8988T (cell line): ENCODE measurements around the gene KIF21B.

ENCODE experiments used
- DNase-seq: peaks from one replicate; pipeline ENCODE4 v3.0.0; 2011

The KIF21B gene, protein sequence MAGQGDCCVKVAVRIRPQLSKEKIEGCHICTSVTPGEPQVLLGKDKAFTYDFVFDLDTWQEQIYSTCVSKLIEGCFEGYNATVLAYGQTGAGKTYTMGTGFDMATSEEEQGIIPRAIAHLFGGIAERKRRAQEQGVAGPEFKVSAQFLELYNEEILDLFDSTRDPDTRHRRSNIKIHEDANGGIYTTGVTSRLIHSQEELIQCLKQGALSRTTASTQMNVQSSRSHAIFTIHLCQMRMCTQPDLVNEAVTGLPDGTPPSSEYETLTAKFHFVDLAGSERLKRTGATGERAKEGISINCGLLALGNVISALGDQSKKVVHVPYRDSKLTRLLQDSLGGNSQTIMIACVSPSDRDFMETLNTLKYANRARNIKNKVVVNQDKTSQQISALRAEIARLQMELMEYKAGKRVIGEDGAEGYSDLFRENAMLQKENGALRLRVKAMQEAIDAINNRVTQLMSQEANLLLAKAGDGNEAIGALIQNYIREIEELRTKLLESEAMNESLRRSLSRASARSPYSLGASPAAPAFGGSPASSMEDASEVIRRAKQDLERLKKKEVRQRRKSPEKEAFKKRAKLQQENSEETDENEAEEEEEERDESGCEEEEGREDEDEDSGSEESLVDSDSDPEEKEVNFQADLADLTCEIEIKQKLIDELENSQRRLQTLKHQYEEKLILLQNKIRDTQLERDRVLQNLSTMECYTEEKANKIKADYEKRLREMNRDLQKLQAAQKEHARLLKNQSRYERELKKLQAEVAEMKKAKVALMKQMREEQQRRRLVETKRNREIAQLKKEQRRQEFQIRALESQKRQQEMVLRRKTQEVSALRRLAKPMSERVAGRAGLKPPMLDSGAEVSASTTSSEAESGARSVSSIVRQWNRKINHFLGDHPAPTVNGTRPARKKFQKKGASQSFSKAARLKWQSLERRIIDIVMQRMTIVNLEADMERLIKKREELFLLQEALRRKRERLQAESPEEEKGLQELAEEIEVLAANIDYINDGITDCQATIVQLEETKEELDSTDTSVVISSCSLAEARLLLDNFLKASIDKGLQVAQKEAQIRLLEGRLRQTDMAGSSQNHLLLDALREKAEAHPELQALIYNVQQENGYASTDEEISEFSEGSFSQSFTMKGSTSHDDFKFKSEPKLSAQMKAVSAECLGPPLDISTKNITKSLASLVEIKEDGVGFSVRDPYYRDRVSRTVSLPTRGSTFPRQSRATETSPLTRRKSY (N-terminal part only)

DNA sequence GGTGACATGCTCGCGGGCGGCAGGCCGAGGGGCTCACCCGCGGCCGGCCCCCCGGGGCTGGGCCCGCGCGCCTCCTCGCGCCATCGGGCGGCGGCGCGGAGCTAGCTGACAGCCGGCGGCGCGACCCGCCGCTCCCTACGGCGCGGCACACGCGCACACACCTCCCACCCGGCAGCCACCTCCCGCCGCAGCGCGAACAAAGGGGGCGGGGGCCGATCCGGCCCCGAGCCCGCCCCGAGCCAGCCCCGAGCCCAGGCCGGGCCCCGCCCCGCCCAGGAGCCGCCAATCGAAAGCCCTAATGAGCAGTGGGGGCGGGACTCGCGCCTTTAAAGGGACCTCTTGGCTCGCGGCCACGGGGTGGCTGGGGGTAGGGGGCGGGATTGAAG, at the start of gene KIF21B:
Gene KIF21B (minus strand): TSS at position 198 of the 386 bp plus-strand sequence. CDS start 331 bp downstream, outside the sequence.
- DNase-seq = peak; percentile 91

DNA sequence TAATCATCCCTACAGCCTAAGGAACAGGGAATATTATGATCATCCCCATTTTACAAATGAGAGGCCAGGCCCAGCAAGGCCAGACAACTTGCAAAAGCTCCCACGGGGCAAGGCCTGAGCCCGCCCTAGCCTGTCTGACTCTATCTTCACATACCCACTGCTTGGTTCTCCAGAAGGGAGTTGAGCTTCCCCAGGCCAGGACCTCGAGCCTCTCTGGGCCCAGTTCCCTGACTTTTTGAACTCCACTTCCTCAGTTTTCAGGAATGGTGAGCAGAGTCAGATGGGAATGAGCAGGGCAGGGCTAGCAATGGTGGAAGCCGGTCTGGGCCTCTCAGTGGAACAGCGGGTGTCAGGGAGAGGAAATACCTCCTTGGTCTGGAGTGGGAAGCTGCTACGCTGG, 49.4 kb upstream of the KIF21B start:
- no peak for DNase-seq

DNA sequence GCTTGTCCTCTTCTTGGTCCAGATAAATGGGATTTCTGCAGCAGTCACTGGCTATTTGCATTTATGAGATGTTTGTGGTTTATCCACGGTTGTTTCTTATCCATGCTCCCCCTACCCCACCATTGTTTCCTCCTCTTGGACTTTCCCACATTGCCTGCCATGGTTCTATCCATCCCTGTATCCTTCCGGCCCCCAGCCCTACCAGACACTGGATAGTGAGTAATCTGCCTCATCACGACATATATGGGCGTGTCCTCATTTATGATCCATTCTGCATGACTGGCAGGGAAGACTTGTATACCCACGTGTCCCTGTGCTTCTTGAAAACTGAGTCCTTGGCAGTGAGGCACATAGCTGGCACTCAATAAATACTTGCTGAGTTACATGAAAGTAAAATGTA, 48.6 kb upstream of the KIF21B start:
- no peak for DNase-seq

DNA sequence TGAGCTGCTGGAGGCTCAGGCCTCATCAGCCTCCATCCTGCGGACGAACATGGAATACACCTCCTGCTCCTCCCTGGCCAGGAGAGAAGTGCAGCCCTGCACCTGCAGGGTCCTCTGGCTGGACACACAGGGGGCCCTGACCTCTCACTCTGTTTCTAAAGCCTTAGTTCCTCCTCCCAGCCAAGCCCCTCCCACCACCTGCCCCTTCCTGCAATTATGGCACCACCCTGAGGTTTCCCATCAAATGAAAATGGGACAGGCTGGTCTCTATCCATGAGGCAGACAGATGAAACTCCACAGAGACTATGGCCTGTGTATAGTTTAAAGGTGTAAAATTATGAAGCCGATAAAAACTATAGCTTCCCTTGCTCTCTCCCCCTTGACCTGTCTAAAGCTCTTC, 46.1 kb upstream of the KIF21B start:
- no peak for DNase-seq

DNA sequence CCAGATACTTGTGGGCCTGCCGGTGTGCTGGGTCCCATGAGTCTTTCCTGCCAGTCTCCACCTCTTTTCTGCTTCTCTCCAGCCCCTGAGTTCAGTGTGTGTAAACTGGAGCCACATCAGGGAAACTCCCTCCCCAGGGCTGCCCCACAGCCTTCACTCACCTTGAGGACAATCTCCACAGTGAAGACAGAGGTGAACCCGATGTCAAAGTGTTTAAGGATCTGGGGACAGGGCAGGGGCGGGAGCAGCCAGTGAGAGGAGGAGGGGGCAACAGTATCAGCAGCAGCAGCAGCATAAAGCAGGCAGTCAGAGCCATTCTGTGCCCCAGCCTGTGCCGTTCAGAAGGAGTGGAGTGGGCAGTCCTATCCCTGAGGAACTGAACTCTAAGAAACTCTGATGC, 45.5 kb upstream of the KIF21B start:
- no peak for DNase-seq

DNA sequence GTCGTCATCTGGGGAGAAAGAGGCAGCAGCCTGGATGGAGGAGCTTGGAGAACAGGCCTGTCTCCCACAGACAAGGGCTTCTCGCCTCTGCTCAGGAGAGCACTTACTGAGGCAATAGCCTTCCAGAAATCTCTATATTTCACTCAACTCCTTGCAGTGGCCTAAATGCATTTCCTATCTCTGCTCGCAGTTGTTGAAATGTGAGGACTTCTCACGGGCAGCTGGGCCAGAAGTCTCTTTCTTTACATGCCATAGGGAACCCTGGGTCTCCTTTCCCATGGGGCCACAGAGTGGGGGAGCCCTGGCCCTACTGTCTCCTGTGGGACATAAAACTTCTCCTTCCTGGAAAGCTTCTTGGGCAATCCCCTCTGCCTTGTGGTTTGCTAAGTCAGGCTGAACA, 43.5 kb upstream of the KIF21B start:
- DNase-seq = no peak

DNA sequence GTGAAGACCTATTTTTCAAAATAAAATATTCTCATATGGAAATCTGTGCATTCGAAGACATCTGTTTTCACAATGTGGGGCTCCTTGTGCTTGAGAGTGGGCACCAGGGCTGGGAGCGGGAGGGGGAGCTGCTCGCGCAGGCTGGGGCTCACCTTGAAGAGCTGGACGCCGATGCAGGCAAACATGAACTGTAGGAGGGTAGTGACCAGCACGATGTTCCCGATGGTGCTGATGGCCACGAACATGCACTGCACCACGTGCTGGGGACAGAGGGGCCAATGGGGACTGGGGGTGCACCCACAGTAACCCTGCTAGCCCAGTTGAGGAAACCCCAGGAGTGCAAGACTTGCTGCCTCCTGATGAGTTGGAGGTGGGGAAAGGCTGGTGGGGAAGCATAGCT, 42.2 kb upstream of the KIF21B start:
- no peak for DNase-seq

DNA sequence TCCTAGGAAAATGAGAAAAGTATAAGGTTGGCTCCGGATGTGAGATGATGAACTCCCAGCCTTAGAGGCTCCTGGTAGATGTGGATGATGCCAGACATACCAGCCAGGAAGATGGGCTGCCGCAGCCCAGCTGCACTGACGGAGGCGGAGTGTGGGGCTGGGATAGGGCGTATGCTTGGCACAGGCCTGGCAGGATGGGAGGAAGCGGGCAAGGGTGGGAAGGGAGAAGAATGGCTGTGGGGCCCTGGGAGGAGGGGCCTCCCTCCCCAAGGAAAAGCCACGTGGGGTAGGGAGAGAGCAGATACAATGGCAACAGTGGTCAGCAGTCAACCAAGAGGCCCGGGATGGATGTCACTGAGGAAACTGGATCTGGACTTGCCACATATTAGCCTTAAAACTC, 41.3 kb upstream of the KIF21B start:
- no peak for DNase-seq

DNA sequence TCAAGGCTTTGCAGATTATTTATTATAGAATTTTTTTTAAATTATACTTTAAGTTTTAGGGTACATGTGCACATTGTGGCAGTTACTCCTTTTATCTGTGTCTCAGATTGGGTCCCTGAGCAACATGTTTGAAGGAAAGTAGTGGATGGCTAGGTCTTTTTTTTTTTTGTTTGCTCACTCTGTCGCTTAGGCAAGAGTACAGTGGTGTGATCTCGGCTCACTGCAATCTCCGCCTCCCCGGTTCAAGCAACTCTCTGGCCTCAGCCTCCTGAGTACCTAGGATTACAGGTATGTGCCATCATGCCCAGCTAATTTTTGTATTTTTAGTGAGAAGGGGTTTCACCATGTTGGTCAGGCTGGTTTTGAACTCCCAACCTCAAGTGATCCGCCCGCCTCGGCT, 39.6 kb upstream of the KIF21B start:
- no peak for DNase-seq

DNA sequence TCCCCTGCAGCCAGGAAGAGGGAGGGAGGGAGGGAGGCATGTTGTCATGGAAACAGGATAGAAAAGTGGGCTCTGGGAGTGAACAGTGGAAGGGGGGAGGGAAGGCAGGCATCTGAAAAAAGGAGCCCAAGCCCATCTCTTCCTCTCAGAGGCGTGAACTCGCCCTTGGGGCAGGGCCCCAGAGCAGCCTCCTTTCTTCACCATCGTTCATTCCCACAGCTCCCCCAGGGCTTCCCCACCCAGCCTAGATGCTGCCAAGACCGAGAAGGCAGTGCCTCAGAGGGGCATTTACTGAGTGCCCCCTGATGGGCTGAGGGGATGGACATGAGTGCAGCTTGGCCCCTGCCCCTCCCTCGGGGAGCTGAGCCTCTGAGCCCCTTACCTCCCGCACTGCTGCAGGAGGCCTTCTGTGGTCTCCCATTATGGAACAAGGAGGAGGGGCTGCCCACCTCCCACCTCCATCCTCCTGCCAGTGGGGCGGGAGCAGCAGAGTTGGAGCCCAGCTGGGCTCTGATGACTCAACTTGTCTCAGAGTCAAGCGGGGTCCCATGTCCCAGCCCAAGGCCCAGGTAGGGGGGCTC, 39.1 kb upstream of the KIF21B start:
- DNase-seq = no peak

DNA sequence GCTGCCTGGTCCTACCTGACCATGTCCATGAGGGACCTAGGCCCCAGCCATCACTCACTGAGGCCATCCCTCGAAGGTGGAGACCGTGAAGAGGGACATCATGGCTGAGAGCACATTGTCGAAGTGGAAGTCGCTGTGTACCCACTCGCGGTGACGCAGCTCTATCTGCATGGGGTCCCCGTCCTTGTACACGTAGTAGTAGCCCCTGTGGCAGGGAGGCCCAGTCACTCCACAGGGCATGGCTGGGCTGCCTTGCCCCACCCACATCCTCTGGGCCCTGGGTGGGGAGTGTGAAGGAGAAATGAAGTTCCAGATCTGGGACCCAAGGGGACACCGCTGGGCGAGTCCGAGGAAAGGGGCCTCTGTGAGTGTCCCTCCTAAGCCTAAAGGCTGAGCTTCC, 38.4 kb upstream of the KIF21B start:
- DNase-seq = no peak

DNA sequence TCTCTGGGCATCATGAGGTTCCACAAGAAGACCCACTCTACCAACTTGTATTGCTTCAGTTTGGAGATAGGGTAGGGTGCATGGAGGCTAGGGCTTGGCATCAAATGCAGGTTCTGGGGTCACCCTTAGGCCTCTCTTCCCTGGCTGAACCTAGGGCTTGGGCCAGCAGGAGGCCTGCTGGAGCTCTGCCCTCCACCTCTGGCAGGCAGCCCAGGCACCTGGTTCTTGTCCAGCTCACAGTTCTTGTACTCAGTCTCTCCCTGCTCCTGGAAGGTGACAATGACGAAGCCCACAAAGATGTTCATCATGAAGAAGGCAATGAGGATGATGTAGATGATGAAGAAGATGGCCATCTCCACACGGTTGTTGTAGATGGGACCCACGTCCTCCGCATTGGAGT, 37.5 kb upstream of the KIF21B start:
- DNase-seq = no peak

DNA sequence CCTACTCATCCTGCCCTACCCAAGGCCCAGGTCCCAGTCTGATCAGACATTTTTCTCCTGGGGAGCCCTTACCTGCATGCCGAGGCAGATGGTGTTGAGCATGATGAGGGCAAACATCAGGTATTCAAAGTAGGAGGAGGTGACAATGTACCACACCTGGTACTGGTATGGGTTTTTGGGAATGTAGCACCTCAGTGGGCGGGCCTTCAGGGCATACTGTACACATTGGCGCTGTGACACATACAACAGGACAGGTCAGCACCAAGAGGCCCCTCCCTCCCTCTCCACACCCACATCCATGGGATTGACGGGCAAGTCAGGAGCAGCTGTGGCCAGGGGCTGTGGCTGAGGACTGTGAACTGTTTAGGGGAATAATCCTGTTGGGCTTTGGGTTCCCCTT, 37.1 kb upstream of the KIF21B start:
- DNase-seq = no peak

DNA sequence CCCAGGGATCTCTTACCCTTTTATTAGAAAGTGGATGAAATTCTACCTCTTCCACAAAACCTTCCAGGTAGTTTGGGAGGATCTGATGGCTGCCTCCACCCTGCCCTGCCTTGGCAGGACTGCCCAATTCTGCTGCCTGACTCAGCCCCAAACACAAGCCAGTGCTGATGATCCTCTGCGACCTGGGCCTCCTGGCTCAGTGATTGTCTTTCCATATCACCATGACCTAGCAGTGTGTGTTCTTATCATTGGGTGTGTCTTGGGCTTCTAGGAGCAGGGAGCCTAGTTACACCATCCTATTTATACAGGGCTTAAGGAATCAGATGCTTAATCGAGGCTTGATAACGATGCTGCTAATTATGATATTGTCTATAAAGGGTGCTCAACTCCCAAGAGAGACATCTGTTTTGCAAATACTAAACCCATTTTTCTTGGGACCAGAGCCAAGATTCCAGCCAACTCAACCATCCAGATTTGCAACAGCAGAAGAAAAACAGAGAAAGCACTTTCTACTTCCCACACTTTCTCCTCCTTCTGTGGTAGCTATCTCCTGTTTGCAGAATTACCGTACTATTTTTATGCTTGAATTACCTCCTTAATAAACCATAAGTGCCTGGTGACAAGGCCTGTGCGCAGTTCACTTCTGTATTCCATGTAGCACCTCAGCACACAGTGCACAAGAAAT, 36.5 kb upstream of the KIF21B start:
- no peak for DNase-seq

DNA sequence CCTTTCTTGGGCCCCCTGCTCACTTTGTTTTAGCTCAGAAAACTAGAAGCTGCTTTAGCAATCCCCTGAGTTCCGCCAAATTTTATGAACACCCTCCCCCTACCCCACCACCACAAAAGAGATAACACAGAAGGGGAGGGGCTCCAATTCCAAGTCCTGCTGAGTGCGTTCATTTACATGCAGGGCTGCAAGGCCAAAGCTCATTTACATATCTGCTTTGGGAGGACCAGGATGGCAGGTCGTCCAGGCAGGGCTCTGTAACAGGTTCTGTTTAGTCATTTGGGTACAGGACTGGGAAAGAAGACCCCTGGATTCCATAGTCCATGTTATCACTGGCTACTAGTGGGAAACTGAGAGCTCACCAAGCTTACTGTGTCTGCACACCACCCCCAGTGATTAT, 35.9 kb upstream of the KIF21B start:
- DNase-seq = no peak

DNA sequence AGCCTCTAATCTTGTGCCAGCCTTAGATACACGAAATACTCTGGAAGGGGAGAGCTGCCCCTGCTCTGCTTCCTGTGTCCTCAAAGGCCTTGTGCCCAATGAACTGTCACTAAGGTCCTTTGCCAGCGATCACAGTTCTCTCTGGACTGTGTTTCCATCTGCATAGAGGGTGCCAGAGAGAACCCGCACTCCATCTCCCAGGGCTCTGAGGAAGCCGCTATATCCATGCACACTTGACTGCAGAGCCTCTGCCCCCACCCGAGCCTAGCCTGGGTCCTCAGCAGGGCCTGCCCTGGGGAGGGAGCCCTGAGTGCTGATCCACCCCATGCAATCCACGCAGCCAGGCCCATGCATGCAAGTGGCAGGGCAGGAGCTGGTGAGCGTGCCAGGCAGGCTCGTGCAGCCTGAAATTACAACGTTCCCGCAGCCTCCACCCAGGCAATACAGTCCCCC, 30.6 kb upstream of the KIF21B start:
- DNase-seq = no peak

DNA sequence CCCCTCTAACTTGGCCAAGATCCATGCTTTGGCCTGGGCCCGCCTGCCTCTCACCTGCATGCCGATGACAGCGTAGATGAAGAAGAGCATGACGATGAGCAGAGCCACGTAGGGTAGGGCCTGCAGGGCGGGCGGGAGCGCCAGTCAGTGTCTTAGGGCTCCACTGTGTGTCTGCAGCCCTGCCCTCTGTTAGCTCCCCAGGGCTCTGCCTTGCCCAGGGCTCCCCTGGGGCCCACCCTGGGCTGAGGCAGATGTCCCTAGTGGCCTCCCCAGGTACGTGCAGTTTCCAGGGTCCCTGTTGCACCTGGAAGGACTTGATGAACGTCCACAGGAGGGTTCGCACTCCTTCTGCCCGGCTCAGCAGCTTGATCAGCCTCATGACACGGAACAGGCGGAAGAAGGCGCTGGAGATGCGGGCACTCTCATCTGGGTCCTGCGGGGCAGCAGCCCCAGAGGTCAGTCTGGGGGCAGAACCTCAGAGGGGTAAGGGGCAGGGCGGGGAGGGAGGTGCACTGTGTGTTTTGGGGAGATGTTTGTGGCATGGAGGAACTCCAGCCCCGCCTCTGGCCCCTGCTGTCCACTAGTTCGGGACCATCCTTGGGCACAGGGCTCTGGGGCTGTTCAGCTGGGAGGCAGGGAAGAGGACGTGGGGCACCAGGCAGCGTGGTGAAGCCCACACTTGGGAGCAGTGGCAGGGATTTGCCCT, 29.8 kb upstream of the KIF21B start:
- no peak for DNase-seq

DNA sequence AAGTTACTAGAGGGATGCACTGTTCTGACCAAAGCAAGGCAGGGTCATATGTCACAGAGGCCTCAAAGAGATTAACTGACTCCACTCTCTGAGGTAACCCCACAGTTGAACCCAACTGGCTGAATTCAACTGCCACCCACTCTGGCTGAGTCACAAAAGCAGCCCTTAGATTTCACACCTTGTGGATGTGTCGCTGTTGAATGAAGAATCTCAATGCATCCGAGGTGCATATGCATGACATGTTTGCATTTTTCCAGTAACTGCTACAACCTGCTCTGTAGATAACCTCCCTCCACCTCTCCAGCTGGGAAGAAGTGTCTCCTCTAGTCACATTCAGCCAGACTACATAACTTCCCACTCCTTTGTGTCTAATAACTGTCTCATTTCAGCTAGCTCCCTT, 27.9 kb upstream of the KIF21B start:
- DNase-seq = no peak

DNA sequence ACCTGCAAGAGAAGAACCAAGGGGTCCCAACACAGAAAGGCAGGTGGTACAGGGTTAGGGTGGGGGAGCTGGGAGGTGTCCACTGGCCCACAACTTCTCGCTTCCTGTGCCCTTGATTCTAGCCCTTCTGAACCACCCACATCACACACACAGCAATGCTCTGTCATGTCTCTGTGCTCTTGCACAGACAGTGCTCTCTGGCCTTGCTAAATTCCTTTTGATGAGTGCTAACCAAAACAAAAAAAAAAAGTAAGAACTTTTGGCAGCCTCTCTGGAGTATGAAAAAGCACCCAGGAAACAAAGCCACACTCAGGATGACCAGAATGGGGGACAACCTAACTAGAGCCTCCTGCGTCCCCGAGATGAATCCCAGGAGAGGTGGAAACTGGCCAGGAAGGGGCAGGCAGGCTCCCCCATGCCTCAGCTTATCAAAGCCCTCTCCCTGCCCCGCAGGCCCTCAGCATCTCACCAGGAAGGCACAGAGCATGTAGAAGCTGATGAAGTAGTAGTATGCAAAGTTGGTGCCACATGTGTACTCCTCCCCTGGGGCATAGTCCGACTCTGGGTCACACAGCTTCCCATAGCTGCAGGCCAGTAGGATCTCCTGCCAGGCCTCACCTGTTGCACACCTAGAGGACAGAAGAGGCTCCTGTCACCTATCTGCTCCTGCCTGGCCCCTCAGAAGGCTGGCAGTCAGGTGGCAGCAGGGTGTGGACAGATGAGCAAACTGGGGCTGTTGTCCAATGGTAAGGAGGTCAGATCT, 27.2 kb upstream of the KIF21B start:
- no peak for DNase-seq

DNA sequence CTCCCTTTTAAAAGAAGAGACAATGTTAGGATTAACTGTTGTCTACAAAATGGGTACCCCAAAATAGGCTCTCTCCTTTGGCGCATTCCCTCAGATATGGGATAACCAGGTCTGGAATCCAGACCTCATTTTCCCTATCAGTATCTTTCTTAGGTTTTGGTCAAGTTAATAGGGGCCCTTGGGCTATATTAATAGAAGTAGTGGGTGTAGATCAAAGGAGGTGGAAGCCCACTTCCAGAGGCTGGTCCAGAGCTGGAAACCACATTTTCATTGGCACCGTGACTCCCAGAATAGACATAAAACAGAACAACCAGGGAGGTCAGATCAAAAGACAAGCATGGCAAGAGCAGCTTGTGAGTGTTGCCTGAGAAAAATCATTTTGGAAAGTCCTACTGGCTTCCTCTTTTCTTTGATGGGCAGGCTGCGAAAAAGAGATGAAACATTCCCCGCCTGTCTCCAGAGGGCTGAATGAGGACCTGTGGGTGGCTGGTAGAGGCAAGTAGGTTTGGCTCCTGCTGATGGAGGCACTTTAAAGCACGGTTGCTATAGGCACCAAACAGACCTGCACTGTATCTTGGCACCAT, 25.8 kb upstream of the KIF21B start:
- no peak for DNase-seq

DNA sequence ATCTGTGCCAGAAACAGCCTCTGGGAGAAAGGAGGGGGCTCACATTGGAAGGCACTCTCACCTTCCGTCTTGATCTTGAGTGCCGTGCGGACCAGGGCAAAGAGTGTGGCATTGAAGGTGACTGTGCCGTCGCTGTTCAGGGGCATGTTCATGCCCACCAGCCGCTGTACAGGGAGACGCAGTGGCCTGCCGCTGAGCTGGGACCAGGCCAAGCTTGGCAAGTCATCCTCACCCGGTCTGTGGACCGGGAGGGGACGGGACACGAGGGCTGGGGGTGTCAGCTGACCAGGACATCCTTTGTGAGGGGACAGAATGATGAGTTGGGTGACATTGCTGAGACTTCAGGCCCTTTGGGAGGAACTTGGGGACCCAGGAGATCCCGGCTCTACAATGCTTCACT, 25.0 kb upstream of the KIF21B start:
- DNase-seq = no peak
